GM21619 (cell line): ENCODE measurements around the gene FOXO6.

ENCODE experiments used
- ATAC-seq: cut with Tn5 transposase; IDR thresholded peaks from one replicate; pipeline ENCODE4 v1.9.1; 2021; ENCODE audit not compliant: unreplicated experiment

FOXO6 gene

GRCh38 chr1:41360786-41361494 is at the start of gene FOXO6:
TSS of gene FOXO6 (plus strand) at chr1:41361434.
- ATAC-seq: peak; percentile 92

GRCh38 chr1:41312991-41313645 is 48.1 kb upstream of the FOXO6 start:
- ATAC-seq: no peak

DNA sequence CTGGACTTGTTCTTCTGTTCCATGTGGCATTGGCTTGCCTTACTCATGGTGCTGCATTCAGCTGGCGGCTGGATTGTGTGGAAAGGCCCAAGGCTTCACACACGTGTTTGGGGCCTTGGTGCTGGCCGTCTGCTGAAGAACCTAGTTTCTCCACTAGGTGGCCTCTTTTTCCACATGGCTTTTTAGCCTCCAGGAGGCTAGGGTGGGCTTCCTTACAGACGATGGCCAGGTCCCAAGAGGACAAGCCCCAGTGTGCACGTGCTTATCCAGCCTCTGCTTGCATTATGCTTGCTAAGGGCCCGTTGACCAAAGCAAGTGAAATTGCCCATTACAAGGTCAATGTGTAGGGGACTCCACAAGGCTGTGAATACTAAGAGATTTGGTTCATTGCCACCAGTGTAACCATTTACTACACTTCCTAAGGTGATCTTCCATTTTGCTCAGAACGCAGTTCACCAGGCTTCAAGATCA is 47.5 kb upstream of the FOXO6 start:
- no peak for ATAC-seq

DNA sequence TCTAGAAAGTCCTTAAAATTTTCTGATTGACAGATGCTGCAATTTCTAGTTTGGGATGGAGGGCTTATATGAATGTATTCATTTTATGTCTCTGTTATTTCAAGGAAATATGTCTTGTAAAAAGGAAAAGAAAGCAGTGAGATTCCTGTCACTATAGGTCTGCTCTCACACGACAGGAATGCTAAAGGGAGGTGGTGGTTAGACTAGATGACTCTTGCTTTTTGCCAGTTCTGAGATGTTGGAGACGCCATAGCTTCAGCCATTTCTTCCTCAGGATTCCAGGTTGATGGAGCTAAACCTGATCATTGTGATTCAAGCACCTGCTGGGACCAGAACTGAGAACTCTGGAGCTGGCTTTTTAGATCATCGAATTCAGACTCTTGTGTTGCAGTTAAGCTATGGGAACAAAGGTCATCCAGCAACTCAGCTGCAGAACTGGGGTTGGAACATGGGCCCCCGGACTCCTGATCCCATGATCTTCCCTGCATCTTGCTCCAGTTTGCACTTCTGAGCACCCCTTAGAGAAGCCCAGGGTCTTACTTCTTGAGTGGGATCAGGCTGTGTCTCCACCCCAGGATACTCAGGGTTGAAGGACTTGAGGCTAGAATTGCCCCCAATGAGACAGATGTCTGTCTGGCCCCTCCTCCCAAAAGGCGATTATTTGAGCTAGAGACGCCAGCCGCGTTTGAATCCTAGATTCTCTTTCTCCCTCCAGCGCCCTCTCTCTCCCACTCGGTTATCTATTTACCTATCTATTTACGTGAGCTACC is 46.7 kb upstream of the FOXO6 start:
- no peak for ATAC-seq

DNA sequence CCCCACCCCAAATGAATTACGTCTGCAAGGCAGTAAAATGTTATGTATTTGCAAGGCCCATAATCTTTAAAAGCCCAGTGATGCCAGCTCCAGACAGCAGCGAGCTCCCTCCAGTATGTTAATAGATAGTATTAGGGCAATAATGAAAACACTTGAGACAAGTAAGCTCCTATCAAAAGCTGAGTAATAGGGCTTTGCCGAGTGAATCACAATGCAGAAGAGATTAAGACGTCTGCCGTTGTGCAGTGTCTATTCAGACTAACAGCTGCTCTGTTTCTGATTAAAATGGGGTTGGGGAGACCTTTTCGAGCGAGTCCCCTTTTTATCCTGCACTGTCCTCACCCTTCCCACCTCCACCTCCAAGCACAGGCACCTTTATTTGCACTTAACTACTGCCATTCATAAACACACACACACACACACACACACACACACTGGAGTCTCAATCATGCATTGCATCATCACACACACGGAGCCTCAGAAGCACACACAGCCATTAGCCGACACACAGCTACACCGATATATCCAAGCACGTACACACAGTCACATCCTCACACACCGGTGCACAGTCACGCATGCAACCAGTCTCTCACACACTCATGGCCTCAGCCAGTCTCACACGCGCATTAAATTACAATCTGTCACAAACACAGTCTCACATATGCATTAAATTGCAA is 46.0 kb upstream of the FOXO6 start:
- no peak for ATAC-seq

DNA sequence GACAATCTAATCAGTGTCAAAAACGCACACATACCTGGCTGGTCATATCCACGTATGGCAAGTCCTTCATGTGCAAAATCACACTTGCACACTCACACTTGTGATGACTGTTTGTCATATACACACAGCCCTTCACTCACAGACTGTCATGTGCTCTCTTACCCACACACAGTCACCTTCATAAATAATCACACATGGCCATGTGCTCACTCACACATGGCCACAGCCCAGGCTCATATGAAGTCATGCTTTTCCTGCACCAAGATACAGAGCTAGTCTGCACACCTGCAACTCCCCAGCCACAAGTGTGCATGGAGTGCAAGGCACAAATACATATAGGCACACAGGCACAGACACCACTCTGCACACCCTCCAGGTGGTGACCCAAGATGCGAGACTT is 45.4 kb upstream of the FOXO6 start:
- ATAC-seq: no peak

GRCh38 chr1:41317361-41317760 is 43.9 kb upstream of the FOXO6 start:
- no peak for ATAC-seq

DNA sequence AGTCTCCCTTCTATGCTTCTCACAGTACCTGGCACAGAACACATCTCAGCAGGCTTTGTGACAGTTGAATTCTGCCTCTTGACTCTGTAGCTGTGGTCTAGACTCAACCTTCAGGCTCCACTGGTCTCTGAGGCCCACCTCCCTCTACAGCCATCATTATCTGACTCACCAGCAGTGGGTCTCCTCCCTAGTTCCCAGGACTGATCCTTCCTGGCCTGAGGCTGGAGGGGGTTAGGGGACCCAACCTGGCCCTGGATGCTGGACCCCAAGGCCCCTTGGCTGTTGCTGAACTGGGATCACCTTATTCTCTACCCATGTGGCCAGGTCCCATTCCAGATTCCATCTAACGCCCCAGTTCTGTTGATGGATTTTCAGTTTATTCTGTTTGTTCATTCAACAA is 43.1 kb upstream of the FOXO6 start:
- ATAC-seq: no peak

- no peak for ATAC-seq
Observed at GRCh38 chr1:41319106-41319755, 42.0 kb upstream of the FOXO6 start.

GRCh38 chr1:41319807-41320711 is 41.2 kb upstream of the FOXO6 start:
- ATAC-seq: no peak

- no peak for ATAC-seq
Observed at GRCh38 chr1:41320895-41321676, 40.1 kb upstream of the FOXO6 start.

GRCh38 chr1:41322101-41322661 is 39.1 kb upstream of the FOXO6 start:
- ATAC-seq: no peak

GRCh38 chr1:41322835-41323234 is 38.4 kb upstream of the FOXO6 start:
- ATAC-seq: no peak

DNA sequence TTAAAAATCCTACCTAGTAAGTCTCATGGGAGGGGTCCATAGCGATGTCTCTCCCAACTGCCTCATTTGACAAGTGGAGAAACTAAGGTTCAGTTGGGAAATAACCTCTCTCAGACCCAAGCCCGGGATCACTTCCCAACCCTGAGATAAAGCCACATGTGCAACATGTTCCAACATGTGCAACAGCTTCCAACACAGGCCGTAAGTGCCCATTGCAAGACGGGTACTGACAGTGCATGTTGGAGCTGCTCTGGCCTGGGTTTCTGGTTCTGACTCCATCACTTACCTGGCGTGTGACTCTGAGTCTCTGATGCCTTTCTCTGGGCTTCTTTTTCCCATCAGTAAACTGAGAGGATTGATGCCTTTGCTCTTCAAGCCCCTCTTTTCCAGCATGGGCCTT is 38.0 kb upstream of the FOXO6 start:
- ATAC-seq: no peak

DNA sequence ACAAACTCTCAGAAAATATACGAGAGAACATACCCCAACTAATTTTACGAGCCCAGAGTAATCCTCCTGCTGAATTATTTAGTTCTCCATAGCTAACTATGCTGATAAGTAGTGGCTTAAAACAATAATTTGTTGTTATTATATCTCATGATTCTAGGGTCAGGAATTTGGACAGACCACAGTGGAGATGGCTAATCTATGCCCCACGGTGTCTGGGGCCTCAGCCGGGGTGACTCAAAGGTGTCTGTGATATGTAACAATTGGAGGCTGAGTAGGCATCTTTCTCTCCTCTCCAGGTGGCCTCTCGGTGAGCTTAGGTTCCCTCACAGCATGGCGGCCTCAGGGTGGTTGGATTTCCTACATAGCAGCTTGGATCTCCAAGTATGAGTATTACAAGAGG is 35.4 kb upstream of the FOXO6 start:
- ATAC-seq: no peak

- ATAC-seq: no peak
Observed at GRCh38 chr1:41327383-41327999, 33.7 kb upstream of the FOXO6 start.

GRCh38 chr1:41328001-41328615 is 33.1 kb upstream of the FOXO6 start:
- no peak for ATAC-seq
